Activated CD8-positive, alpha-beta memory T cell treated with anti-CD3 and anti-CD28 coated beads for 36 hours (primary cell): ENCODE measurements around the gene FGF21. TPM values are rescaled to one million over a fixed set of nuclear protein-coding genes. Genes with fewer than 3 reads are reported as not detected.

Experiments used
- CTCF ChIA-PET: fragments of 350-600 bp; sonication (Branson Sonifier 250); formaldehyde crosslinking; loops from one replicate; lab custom pipeline; 2021; ENCODE audit warnings: antibody characterized with exemption; lab: Charles Lee
- POLR2A ChIA-PET: fragments of 350-600 bp; sonication (Branson Sonifier 250); formaldehyde crosslinking; loops from one replicate; lab custom pipeline; 2021; ENCODE audit warnings: antibody characterized with exemption; lab: Charles Lee
- total RNA-seq, 2 experiments: library from RNA; stranded (reverse); gene quantifications; one replicate each; pipeline ENCODE4 v1.2.3, GENCODE V29; 2021

The FGF21 gene
- total RNA-seq, 2 experiments from 2014 or later: not detected

DNA sequence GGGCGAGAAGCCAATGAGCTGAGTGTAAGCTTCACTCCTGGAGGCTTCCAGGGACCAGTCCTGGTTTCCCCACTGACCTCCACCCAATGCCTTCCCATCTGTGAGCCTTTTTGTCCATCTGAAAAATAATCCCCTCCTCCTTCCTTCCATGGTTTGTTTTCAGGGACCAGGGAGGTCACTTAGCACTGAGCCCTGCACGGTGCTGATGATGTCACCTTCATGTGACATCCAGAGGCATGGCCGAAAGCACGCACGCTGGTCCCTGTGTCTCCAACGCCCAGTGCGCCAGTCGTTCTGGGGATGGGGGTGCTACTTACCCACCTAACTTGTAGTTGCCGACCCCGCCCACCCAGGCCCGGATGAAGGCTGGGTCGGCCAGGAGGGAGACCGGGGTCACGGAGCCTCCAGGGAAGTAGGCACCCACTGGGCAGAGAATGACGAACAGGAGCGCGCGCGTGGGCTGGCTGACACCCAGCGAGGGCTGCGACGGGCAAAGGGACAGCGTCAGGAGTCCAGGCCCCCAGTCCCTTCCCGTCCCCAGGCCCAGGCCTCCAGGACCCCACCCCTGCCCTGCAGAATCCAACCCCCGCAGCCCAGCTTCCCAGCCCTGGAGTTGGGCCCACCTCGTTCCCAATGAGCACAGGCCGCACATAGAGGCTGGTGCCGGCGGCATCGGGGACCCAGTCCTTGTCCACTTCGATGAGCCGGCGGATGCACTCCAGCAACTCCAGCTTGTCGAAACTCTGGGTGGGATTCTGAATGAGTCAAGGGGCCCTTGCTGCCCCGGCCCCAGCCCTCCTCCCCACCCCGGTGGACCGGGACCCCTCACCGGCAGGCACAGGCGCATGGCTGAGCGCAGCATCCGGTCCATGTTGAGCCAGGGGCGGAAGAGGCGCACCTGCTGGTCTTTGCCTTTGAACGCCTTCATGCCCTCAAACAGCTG is 44.3 kb downstream of the FGF21 start:
- POLR2A ChIA-PET: no interaction called here

DNA sequence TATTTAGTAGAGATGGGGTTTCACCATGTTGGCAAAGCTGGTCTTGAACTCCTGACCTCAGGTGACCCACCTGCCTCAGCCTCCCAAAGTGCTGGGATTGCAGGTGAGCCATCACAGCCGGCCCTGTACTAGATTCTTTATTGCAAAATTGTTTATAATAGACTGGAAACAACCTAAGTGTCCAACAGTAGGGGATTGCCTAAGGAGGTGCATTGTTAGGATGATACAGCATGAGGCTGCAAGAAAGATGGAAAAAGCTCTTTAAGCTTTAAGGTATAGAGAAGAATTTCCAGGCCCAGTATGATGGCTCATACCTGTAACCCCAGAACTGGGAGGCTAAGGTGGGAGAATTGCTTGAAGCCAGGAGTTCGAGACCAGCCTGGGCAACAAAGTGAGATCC is 47.3 kb downstream of the FGF21 start:
- CTCF ChIA-PET: interaction anchor here (0.5 to 0.7 kb wide), 2 partner anchors 77 to 396 kb away, joined by 3 to 4 read pairs; no protein-coding TSS in a partner anchor
- POLR2A ChIA-PET: no interaction called here

More for the DNA sequence above, 44.3 kb downstream of the FGF21 start:
- CTCF ChIA-PET: interaction anchor here (1.2 to 6.3 kb wide), 2 partner anchors 37 to 44 kb away, joined by 3 to 31 read pairs; partner anchors contain the start of gene HSD17B14

DNA sequence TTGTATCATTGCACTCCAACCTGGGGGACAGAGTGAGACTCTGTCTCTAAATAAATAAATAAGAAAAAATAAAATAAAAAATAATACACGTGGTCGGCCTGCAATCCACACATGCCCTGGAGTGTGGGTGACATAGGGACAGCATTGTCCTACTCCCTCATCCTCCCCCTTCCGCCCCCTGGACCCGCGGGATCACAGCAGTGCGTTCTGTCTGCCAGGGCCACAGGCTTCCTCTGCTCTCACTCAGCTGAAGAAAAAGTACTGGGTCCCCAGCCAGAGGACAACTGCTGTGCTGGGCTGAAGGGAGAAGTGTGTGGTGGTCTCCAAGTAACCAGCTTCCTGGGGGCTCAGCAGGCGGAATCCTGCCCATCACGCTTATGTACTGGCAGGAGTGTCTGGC is 49.2 kb downstream of the FGF21 start:
- ChIA-PET CTCF (interaction anchor here (0.6 to 1.5 kb wide), 2 partner anchors 8 to 442 kb away, joined by 3 read pairs; no protein-coding TSS in a partner anchor), POLR2A (no interaction called here)

DNA sequence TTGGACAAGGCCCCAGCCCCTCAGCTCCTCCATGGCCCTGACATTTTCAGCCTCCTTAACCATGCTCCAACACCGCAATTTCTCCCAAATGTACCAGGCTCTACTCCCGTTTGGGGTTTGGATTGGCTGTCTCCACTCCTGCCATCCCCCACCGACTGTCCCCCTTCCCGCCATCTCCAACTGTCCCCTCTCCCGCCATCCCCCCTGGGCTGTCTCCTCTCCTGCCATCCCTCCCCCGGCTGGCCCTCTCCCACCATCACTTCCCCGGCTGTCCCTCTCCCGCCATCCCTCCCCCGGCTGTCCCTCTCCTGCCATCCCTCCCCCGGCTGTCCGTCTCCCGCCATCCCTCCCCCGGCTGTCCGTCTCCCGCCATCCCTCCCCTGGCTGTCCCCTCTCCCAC is 50.1 kb downstream of the FGF21 start:
- ChIA-PET CTCF (no interaction called here), POLR2A (no interaction called here)

DNA sequence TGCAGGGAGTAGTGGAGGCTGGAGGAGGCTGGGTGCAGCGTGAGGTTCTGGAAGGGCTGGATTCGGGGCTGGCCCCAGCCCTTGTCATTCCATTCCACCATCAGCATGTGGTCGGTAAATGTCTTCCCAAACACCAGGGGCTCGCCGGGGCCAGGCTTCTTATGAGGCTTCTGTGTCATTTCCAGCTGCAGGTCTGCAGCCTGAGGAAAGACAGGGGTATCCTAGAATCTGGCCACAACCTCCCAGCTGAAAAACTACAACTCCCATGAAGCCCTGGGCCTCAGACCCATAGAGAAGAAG is 51.1 kb downstream of the FGF21 start:
- CTCF ChIA-PET: interaction anchor here (0.8 to 1.5 kb wide), 3 partner anchors 11 to 153 kb away, joined by 3 to 12 read pairs (median 4); no protein-coding TSS in a partner anchor
- POLR2A ChIA-PET: no interaction called here

DNA sequence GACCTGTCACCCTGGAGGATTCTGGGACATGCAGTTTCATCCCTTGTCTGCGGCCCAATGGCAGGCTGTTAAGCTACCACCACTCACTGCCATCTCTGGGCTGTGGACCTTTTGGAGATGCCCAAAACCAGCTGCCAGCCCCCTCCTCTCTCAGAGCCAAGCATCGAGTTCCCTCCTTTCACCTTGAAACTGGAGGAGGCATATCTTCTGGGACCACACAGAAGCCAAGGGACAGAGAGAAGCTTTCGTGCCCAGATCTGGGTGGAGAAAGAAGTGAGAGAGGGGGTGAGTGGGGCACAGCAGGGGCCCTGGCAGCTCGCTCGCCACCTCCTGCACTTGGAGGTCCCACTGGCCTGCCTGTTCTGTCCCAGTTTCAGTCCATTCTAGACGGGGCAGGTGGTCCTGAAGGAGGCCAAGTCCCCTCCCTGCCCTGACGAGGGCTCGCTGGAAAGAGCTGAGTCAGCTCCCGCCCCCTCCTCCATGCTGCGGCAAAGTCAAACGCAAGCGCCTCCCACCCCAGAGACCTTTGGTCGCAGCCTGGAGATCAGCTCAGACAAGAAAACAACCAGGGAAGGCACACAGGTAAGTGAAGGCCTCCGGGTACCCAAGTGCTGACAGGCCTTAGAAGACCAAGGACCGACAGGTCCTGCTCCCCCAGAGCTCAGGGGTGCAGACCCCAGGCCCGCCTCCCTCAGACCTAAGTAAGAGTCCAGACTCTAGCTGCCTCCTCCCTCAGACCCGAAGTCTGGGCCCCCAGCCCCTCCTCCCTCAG is 51.7 kb downstream of the FGF21 start:
- POLR2A ChIA-PET: interaction anchor here (0.6 kb wide), 1 partner anchor 835 kb away, joined by 3 read pairs; no protein-coding TSS in a partner anchor
- CTCF ChIA-PET: interaction anchor here (0.8 to 1.5 kb wide), 3 partner anchors 12 to 154 kb away, joined by 3 to 12 read pairs (median 4); no protein-coding TSS in a partner anchor

DNA sequence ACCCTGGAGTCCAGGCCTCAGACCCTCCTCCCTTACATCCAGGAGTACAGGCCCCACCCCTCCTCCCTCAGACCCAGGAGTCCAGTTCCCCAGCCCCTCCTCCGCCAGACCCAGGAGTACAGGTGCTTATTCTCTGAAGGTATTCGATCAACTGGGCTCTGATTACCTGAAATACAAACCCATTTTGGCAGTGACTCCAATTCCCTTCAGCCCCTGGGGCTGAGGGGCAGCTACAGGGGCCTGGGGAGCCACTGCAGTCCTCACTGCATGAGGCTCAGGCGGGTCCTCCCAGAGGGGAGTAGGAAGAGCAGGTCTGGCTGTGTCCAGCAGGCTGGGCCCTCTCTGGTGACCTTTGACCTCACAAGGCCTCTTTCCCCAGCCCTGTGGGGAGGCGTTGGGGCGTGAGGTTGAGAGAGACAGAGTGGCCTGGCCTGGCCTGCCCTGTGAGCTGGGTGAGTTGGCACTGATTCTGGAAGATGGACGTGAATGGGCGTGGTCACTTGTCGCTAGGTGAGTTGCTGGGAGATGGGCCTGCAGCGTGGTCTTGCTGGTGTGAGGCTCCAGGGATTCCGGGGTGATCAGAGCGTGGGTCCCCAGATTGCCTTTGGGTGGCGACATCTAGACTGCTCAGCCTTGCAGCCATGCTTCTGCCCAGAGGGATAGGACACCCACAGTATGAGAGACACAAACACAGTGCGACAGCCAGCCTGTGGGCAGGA is 52.4 kb downstream of the FGF21 start:
- CTCF ChIA-PET: interaction anchor here (1.4 to 1.8 kb wide), 3 partner anchors 13 to 19 kb away, joined by 4 to 12 read pairs (median 5); no protein-coding TSS in a partner anchor
- POLR2A ChIA-PET: no interaction called here

Other genes with a start within 250 kb of the FGF21 start
- gene LMTK3, start 243.7 kb upstream of the FGF21 start, total RNA-seq: 1 to 10 TPM; 3.0 to 3.8 TPM
- not detected for gene SULT2B1, start 203.4 kb upstream of the FGF21 start, total RNA-seq
- not detected for gene SPACA4, start 148.8 kb upstream of the FGF21 start, total RNA-seq
- 1 to 10 TPM; 4.6 to 5.7 TPM for gene FAM83E, start 140.4 kb upstream of the FGF21 start, total RNA-seq
- 1,000 to 10,000 TPM; 1,763 to 1,800 TPM for gene RPL18, start 136.3 kb upstream of the FGF21 start, total RNA-seq
- gene SPHK2, start 136.0 kb upstream of the FGF21 start, total RNA-seq: 10 to 100 TPM; 35.4 to 35.7 TPM
- gene DBP, start 118.1 kb upstream of the FGF21 start, total RNA-seq: 1 to 10 TPM; 9.0 to 9.9 TPM
- gene CA11, start 109.3 kb upstream of the FGF21 start, total RNA-seq: 10 to 100 TPM; 11.2 to 11.3 TPM
- gene NTN5, start 82.5 kb upstream of the FGF21 start, total RNA-seq: under 1 TPM; 0.06 to 0.19 TPM
- gene FUT2, start 59.6 kb upstream of the FGF21 start, total RNA-seq: not detected
- gene MAMSTR, start 35.8 kb upstream of the FGF21 start, total RNA-seq: 1 to 10 TPM in 1 of 2 experiments, under 1 TPM in 1; 0.91 to 1.0 TPM
- under 1 TPM; 0.19 to 0.63 TPM for gene RASIP1, start 14.9 kb upstream of the FGF21 start, total RNA-seq
- gene IZUMO1, start 8.6 kb upstream of the FGF21 start, total RNA-seq: not detected
- under 1 TPM; 0.06 to 0.17 TPM for gene FUT1, start 2.9 kb upstream of the FGF21 start, total RNA-seq
- 10 to 100 TPM; 71.5 to 73.1 TPM for gene BCAT2, start 55.5 kb downstream of the FGF21 start, total RNA-seq
- under 1 TPM; 0.27 to 0.44 TPM for gene HSD17B14, start 81.0 kb downstream of the FGF21 start, total RNA-seq
- gene PLEKHA4, start 113.1 kb downstream of the FGF21 start, total RNA-seq: 1 to 10 TPM; 4.8 to 5.5 TPM
- gene PPP1R15A, start 116.9 kb downstream of the FGF21 start, total RNA-seq: 10 to 100 TPM; 31.4 to 31.9 TPM
- not detected for gene TULP2, start 143.2 kb downstream of the FGF21 start, total RNA-seq
- 10 to 100 TPM; 89.2 to 89.5 TPM for gene NUCB1, start 144.8 kb downstream of the FGF21 start, total RNA-seq
- gene DHDH, start 178.2 kb downstream of the FGF21 start, total RNA-seq: under 1 TPM; 0.32 to 0.67 TPM
- gene BAX, start 199.4 kb downstream of the FGF21 start, total RNA-seq: 100 to 1,000 TPM; 272 to 279 TPM
- 1,000 to 10,000 TPM; 1,469 to 1,496 TPM for gene FTL, start 209.8 kb downstream of the FGF21 start, total RNA-seq
- gene GYS1, start 237.8 kb downstream of the FGF21 start, total RNA-seq: 10 to 100 TPM; 50.8 to 54.7 TPM
- 100 to 1,000 TPM; 173 to 175 TPM for gene RUVBL2, start 238.4 kb downstream of the FGF21 start, total RNA-seq